Fibroblast of pulmonary artery (primary cell): ENCODE results near the gene TAS2R1.
"Not testable (repeated sequence)": the region's sequence is repeated elsewhere in the genome, so short reads cannot be mapped to it uniquely, and the experiment has no call there.

Experiments used
- DNase-seq: peaks from one replicate; pipeline ENCODE4 v3.0.0-alpha.2; 2010; ENCODE audit warnings: low read depth
- H3K4me3 ChIP-seq: replicated peaks from 2 replicates; pipeline ENCODE4 v1.5.1; 2011; ENCODE audit warnings: low read depth, mild to moderate bottlenecking, control low read depth, low read length, moderate library complexity
- TF ChIP-seq, protein P1 (sequence below): IDR thresholded peaks from 2 replicates; pipeline ENCODE4 v1.5.1; 2011; ENCODE audit warnings: mild to moderate bottlenecking, control low read depth, low read length, inconsistent platforms; ENCODE audit errors: missing control alignments

The TAS2R1 gene

DNA sequence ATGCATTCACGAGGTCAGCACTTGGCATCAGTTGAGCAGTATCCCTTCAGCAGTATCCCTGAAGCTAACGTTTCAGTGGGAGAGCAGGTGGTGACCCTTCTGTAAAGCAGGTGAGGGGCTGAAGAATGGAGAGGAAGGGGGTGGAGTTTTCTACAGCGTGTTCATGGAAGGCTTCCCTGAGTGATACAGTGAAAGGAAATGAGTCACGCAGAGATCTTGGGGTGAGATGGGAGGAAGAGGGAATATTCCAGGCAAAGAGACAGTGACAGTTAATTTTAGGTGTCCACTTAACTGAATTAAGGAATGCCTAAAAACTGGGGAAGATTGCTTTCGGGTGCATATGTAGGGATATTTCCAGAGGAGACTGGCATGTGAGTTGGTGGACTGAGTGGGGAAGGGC is 25.7 kb downstream of the TAS2R1 start:
- no peak for DNase-seq
- TF ChIP-seq, protein P1, sequence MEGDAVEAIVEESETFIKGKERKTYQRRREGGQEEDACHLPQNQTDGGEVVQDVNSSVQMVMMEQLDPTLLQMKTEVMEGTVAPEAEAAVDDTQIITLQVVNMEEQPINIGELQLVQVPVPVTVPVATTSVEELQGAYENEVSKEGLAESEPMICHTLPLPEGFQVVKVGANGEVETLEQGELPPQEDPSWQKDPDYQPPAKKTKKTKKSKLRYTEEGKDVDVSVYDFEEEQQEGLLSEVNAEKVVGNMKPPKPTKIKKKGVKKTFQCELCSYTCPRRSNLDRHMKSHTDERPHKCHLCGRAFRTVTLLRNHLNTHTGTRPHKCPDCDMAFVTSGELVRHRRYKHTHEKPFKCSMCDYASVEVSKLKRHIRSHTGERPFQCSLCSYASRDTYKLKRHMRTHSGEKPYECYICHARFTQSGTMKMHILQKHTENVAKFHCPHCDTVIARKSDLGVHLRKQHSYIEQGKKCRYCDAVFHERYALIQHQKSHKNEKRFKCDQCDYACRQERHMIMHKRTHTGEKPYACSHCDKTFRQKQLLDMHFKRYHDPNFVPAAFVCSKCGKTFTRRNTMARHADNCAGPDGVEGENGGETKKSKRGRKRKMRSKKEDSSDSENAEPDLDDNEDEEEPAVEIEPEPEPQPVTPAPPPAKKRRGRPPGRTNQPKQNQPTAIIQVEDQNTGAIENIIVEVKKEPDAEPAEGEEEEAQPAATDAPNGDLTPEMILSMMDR, result no peak
- no peak overlapping the region for H3K4me3 ChIP-seq

- no peak for DNase-seq
- TF ChIP-seq, protein P1, result no peak
- no peak overlapping the region for H3K4me3 ChIP-seq
Observed at GRCh38 chr5:9601055-9601739, 29.0 kb downstream of the TAS2R1 start.

GRCh38 chr5:9599391-9599790 is 30.8 kb downstream of the TAS2R1 start:
- TF ChIP-seq, protein P1, result no peak
- no peak overlapping the region for H3K4me3 ChIP-seq

GRCh38 chr5:9598329-9598728 is 31.8 kb downstream of the TAS2R1 start:
- not testable (repeated sequence) for H3K4me3 ChIP-seq, DNase-seq

More at GRCh38 chr5:9599391-9599790, 30.8 kb downstream of the TAS2R1 start:
- no peak for DNase-seq

DNA sequence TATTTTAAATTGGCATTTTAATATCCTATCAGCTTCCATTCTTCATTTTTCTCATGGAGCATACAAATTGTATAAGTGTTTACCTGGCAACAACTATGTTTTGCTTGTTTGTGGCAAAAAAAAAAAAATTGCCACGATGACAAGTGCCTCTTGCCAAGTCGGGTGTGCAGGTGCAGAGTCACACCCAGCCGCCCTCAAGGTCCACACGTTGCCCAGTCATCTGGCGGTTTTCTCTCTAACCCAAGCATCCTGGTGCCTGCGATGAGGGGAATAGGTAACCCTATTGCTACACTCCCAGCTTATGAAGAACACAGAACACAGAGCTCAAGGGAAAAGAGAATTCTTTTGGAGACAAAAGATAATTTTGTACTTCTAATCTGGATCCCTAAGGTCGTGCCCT is 32.8 kb downstream of the TAS2R1 start:
- not testable (repeated sequence) for H3K4me3 ChIP-seq, DNase-seq

DNA sequence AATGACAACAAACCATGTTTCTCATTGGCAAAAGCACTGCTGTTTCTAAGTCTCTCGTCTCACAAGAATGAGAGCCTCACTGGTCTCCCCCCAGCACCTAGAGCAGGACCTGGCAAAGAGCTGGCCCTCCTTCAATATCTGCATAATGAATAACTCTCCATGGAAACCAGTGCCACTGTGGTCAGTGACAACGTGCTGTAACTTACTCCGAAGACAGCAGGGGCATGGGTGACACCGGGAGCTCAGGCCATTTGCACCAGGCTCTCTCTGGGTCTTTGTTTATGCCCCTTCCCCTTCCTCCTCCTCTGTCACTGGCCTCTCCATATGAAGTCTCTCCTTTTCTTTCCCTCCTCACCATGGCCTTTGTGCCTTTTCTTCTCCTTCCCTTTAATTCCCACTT is 33.3 kb downstream of the TAS2R1 start:
- no peak overlapping the region for H3K4me3 ChIP-seq
- TF ChIP-seq, protein P1, result no peak
- DNase-seq, result no peak

GRCh38 chr5:9596171-9596780 is 33.9 kb downstream of the TAS2R1 start:
- H3K4me3 ChIP-seq, result no peak overlapping the region
- TF ChIP-seq, protein P1, result no peak
- DNase-seq, result no peak

GRCh38 chr5:9594913-9595312 is 35.2 kb downstream of the TAS2R1 start:
- DNase-seq, result no peak
- no peak overlapping the region for H3K4me3 ChIP-seq
- TF ChIP-seq, protein P1, result no peak
